Common myeloid progenitor, CD34-positive (primary cell): ENCODE measurements around the gene TMEM235.
A peak's percentile ranks its signal among the peaks of the same experiment; 100 is the strongest.

Experiments
- CTCF ChIA-PET: fragments of 350-600 bp; sonication (Branson Sonifier 250); formaldehyde crosslinking; loops from one replicate; lab custom pipeline; 2021; ENCODE audit warnings: antibody characterized with exemption; lab: Charles Lee
- POLR2A ChIA-PET: fragments of 350-600 bp; sonication (Branson Sonifier 250); formaldehyde crosslinking; loops from one replicate; lab custom pipeline; 2021; ENCODE audit warnings: antibody characterized with exemption; lab: Charles Lee
- DNase-seq, 3 donors: peaks; one replicate each; pipeline versions ENCODE4 v3.0.0 to v3.0.0-alpha.2; 2013
- H3K27ac ChIP-seq, 2 experiments: 1 replicate in 1 of 2; 2 replicates in 1 of 2; pipeline ENCODE4 v1.7.0; 2013; ENCODE audit warnings: inconsistent platforms in 2 of 2, low read length in 2 of 2, mild to moderate bottlenecking in 2 of 2, low read depth in 1 of 2, moderate library complexity in 1 of 2; ENCODE audit not compliant: severe bottlenecking in 2 of 2, insufficient read depth in 1 of 2, poor library complexity in 1 of 2
- H3K27me3 ChIP-seq, 5 experiments: replicated peaks in 2 of 5; 1 replicate in 3 of 5; 2 replicates in 2 of 5; pipeline versions ENCODE4 v1.6.1 to v1.7.0; 2013; ENCODE audit warnings: low read length in 4 of 5, mild to moderate bottlenecking in 2 of 5, moderate library complexity in 2 of 5, inconsistent platforms in 1 of 5; ENCODE audit not compliant: insufficient read depth in 5 of 5, control insufficient read depth in 4 of 5
- H3K36me3 ChIP-seq, 4 experiments: 1 replicate in 2 of 4; 2 replicates in 2 of 4; pipeline versions ENCODE4 v1.6.1 to v1.7.0; 2013; ENCODE audit warnings: low read length in 3 of 4, control low read depth in 1 of 4, mild to moderate bottlenecking in 1 of 4; ENCODE audit not compliant: control insufficient read depth in 4 of 4, insufficient read depth in 4 of 4
- H3K4me1 ChIP-seq, 4 experiments: 1 replicate in 3 of 4; 2 replicates in 1 of 4; pipeline versions ENCODE4 v1.6.1 to v1.7.1; 2013; ENCODE audit warnings: low read length in 3 of 4, mild to moderate bottlenecking in 3 of 4, control low read depth in 1 of 4, inconsistent platforms in 1 of 4, moderate library complexity in 1 of 4; ENCODE audit not compliant: control insufficient read depth in 4 of 4, insufficient read depth in 4 of 4; ENCODE audit errors: control extremely low read depth in 1 of 4
- H3K4me3 ChIP-seq, 7 experiments: 1 replicate in 4 of 7; 2 replicates in 3 of 7; pipeline versions ENCODE4 v1.5.1 to v1.7.0; 2013; ENCODE audit warnings: mild to moderate bottlenecking in 7 of 7, low read length in 6 of 7, moderate library complexity in 6 of 7, inconsistent platforms in 2 of 7, low read depth in 2 of 7, control low read depth in 1 of 7; ENCODE audit not compliant: insufficient read depth in 4 of 7, control insufficient read depth in 1 of 7; ENCODE audit errors: extremely low read depth in 1 of 7
- H3K9me3 ChIP-seq, 5 experiments: 1 replicate in 4 of 5; 2 replicates in 1 of 5; pipeline versions ENCODE4 v1.6.1 to v1.7.1; 2013; ENCODE audit warnings: low read length in 4 of 5, mild to moderate bottlenecking in 2 of 5, inconsistent platforms in 1 of 5, low read depth in 1 of 5, moderate library complexity in 1 of 5; ENCODE audit not compliant: control insufficient read depth in 4 of 5, insufficient read depth in 2 of 5; ENCODE audit errors: control extremely low read depth in 1 of 5
- WGBS: methylation state at CpG from one replicate; pipeline ENCODE4 v1.1.5; 2013; ENCODE audit not compliant: insufficient coverage; 5-methylcytosine and 5-hydroxymethylcytosine counted together

The TMEM235 gene

GRCh38 chr17:78241277-78242023 lies 10.0 kb downstream of the TMEM235 start:
- H3K27ac ChIP-seq: no peak overlapping the region
- H3K9me3 ChIP-seq: no peaks in the 10 kb centered on the region
- peak in 2 of 3 donors; percentile 31 to 46 for DNase-seq
- H3K27me3 ChIP-seq: no peaks in the 10 kb centered on the region
- WGBS: 100% methylated on average over 9 of the region's 13 CpGs
- no peaks in the 10 kb centered on the region for H3K36me3 ChIP-seq
- H3K4me1 ChIP-seq: peaks cover 0 to 17% (median 9%) of the 10 kb centered on the region in 4 experiments
- H3K4me3 ChIP-seq: no peak overlapping the region
- POLR2A ChIA-PET: no interaction called here
- CTCF ChIA-PET: interaction anchor here (1.2 to 1.9 kb wide), 3 partner anchors 8 to 104 kb away, joined by 4 to 7 read pairs (median 5); no protein-coding TSS in a partner anchor

- ChIA-PET POLR2A (no interaction called here), CTCF (interaction anchor here (0.7 to 1.9 kb wide), 4 partner anchors 9 to 105 kb away, joined by 3 to 7 read pairs (median 4); no protein-coding TSS in a partner anchor)
- H3K4me1 ChIP-seq: peaks cover 0 to 17% (median 9%) of the 10 kb centered on the region in 4 experiments
- H3K36me3 ChIP-seq: no peaks in the 10 kb centered on the region
- WGBS: 76% methylated on average over 14 of the region's 21 CpGs
- no peaks in the 10 kb centered on the region for H3K27me3 ChIP-seq
- DNase-seq: peak in 2 of 3 donors; percentile 83 to 86
- no peak overlapping the region for H3K4me3 ChIP-seq
- H3K9me3 ChIP-seq: no peaks in the 10 kb centered on the region
- no peak overlapping the region for H3K27ac ChIP-seq
These were observed 10.8 kb downstream of the TMEM235 start for GRCh38 chr17:78242024-78242742.

GRCh38 chr17:78247304-78247703 lies 15.9 kb downstream of the TMEM235 start:
- no peak overlapping the region for H3K4me3 ChIP-seq
- H3K9me3 ChIP-seq: no peaks in the 10 kb centered on the region
- DNase-seq: no peak
- ChIA-PET POLR2A (no interaction called here), CTCF (interaction anchor here (1.3 to 2.9 kb wide), 3 partner anchors 10 to 171 kb away, joined by 3 to 13 read pairs (median 5); no protein-coding TSS in a partner anchor)
- H3K27me3 ChIP-seq: no peaks in the 10 kb centered on the region
- H3K36me3 ChIP-seq: no peaks in the 10 kb centered on the region
- WGBS: 88% methylated on average over 7 of the region's 8 CpGs
- peaks cover 0 to 36% (median 30%) of the 10 kb centered on the region in 4 experiments for H3K4me1 ChIP-seq
- H3K27ac ChIP-seq: no peak overlapping the region

DNA sequence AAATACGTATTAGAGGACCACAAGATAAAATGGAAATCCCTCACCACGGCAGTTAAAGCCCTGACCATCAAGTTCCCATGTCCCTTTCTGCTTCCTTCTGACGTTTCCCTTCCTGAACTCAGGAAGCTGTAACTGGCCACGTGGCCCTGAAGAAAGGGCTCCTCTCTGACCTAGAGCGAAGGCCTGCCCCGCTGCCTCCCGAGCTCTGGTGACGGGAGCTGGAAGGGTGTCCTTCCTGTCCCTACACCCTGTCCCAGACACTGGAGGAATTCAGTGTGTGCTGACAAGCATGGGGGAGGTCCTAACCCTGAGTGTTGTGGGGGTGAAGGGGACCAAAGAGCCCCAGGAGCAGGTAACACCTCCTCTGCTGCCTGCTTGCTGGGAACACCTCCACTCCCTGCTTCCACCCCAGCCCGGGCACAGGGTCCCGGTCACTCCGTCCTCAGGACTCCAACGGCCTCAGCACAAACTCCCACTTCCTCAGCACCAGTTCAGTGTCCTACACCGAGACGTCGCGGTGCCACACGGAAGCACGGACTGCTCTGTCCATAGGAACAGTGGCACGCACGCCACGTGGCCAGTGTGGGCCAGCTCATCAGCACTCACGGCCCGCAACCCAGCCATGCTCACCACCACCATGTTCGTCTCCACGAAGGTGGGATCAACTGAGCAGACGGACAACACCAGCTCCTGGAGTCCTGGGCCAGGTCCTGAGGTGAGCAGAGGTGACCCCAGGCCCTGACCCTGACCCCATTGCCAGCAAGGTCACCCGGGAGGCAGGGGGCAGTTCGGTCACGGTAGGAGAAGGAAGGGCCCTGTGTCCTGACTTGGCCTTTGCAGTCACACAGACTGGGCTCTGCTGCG lies 16.9 kb downstream of the TMEM235 start:
- H3K27me3 ChIP-seq: no peaks in the 10 kb centered on the region
- WGBS: 91% methylated on average over 22 of the region's 30 CpGs
- DNase-seq: no peak
- H3K4me3 ChIP-seq: no peak overlapping the region
- CTCF ChIA-PET: interaction anchor here (1.2 to 5.0 kb wide), 6 partner anchors 7 to 174 kb away, joined by 3 to 31 read pairs (median 5); partner anchors contain the start of gene TMEM235
- H3K27ac ChIP-seq: no peak overlapping the region
- H3K4me1 ChIP-seq: peaks cover 0 to 44% (median 37%) of the 10 kb centered on the region in 4 experiments
- no peaks in the 10 kb centered on the region for H3K9me3 ChIP-seq
- H3K36me3 ChIP-seq: no peaks in the 10 kb centered on the region
- POLR2A ChIA-PET: no interaction called here

DNA sequence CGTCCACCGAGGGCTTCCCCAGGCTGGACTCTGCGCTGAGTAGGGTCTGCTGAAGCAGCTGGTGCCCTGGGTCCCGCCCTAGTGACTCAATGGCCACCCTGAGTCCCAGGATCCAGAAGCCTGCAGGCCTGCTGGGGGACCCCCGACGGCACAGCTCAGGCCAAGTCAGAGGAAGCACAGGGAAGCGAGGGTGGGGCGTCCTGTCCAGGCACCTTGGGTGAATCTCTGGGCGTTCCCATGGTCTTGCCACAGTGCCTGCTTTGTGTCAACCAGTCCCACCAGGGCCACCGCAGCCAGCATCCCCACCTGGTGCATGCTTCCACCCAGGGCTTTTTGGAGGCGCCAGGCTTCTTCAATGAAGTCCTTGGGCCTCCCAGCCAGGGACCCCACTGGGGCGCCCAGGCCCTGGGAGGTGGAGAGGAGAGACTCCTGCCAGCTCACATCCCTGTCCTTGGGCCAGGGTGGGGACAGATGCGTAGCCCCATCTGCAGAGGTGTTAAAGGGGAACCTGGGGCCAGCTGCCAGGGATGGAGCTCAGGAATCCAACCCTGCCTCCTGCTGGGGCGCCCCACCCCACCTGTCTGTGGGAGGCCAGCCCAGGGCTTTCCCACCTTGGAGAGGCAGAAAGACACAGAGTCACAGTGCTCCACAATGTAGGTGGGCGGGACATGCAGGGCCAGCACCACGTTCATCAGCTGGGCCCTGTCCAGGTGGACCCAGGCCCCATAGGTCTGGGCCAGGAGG lies 17.8 kb downstream of the TMEM235 start:
- CTCF ChIA-PET: interaction anchor here (0.7 to 5.0 kb wide), 17 partner anchors 8 to 173 kb away, joined by 3 to 31 read pairs (median 5); partner anchors contain the start of gene TMEM235
- Histone ChIP-seq H3K36me3 (no peaks in the 10 kb centered on the region), H3K9me3 (no peaks in the 10 kb centered on the region), H3K4me3 (no peak overlapping the region), H3K27ac (no peak overlapping the region), H3K4me1 (peaks cover 3 to 52% (median 44%) of the 10 kb centered on the region in 4 experiments), H3K27me3 (no peaks in the 10 kb centered on the region)
- DNase-seq: no peak
- WGBS: 94% methylated on average over 14 of the region's 16 CpGs
- POLR2A ChIA-PET: no interaction called here
